ENCODE data around the gene NDUFC1. TPM values are rescaled to one million over a fixed set of nuclear protein-coding genes. Genes with fewer than 3 reads are reported as not detected.

The NDUFC1 gene
- total and polyA plus RNA-seq, 9 of the 15 experiments (the other 6 are each of a cell fraction or from before 2014, with no cell fraction given): 58.9 to 378 (median 120) TPM

GRCh38 chr4:139301821-139302611, at the start of gene NDUFC1 (continued):
- TF ChIP-seq MGA (IDR thresholded peaks at IDR 0.05) (no peak), ZNF764 (CRISPR knock-in tag; IDR thresholded peaks at IDR 0.05; ENCODE audit: low read depth) (no peak), POLR2A (conservative IDR thresholded peaks at IDR 0.05) (no peak), CREM (IDR thresholded peaks at IDR 0.05; ENCODE audit: low read depth) (peak; percentile 28; the same call in 1 of the 2 replicates), POLR2G (IDR thresholded peaks at IDR 0.05; ENCODE audit: low read depth, low read length) (no peak), SLC30A9 (CRISPR knock-in tag; IDR thresholded peaks at IDR 0.05) (no peak), DIDO1 (tag; IDR thresholded peaks at IDR 0.05; ENCODE audit: low read depth) (no peak), KLF13 (tag; IDR thresholded peaks at IDR 0.05; ENCODE audit: borderline replicate concordance, low read depth) (no peak), BRD9 (IDR thresholded peaks at IDR 0.05; ENCODE audit: low read depth, partially characterized antibody) (no peak), EHMT2 (IDR thresholded peaks at IDR 0.05) (no peak)
- TF ChIP-seq, protein P1, sequence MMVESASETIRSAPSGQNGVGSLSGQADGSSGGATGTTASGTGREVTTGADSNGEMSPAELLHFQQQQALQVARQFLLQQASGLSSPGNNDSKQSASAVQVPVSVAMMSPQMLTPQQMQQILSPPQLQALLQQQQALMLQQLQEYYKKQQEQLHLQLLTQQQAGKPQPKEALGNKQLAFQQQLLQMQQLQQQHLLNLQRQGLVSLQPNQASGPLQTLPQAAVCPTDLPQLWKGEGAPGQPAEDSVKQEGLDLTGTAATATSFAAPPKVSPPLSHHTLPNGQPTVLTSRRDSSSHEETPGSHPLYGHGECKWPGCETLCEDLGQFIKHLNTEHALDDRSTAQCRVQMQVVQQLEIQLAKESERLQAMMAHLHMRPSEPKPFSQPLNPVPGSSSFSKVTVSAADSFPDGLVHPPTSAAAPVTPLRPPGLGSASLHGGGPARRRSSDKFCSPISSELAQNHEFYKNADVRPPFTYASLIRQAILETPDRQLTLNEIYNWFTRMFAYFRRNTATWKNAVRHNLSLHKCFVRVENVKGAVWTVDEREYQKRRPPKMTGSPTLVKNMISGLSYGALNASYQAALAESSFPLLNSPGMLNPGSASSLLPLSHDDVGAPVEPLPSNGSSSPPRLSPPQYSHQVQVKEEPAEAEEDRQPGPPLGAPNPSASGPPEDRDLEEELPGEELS (CRISPR knock-in tag; IDR thresholded peaks at IDR 0.05; ENCODE audit: borderline replicate concordance): 0 out of 2 replicates have a peak, but pooled peaks have one; percentile 51
- TF ChIP-seq, protein P2, sequence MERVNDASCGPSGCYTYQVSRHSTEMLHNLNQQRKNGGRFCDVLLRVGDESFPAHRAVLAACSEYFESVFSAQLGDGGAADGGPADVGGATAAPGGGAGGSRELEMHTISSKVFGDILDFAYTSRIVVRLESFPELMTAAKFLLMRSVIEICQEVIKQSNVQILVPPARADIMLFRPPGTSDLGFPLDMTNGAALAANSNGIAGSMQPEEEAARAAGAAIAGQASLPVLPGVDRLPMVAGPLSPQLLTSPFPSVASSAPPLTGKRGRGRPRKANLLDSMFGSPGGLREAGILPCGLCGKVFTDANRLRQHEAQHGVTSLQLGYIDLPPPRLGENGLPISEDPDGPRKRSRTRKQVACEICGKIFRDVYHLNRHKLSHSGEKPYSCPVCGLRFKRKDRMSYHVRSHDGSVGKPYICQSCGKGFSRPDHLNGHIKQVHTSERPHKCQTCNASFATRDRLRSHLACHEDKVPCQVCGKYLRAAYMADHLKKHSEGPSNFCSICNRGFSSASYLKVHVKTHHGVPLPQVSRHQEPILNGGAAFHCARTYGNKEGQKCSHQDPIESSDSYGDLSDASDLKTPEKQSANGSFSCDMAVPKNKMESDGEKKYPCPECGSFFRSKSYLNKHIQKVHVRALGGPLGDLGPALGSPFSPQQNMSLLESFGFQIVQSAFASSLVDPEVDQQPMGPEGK (CRISPR knock-in tag; IDR thresholded peaks at IDR 0.05; ENCODE audit: borderline replicate concordance): no peak

Measured in K562 (cell line).